Stomach smooth muscle (tissue), 2 donors: ENCODE measurements around the gene SLC8A1.

Experiments
- H3K27ac ChIP-seq: one replicate; pipeline ENCODE4 v1.7.0; 2013; ENCODE audit warnings: mild to moderate bottlenecking, low read length, inconsistent platforms
- H3K27me3 ChIP-seq, 2 donors: one replicate each; pipeline ENCODE4 v1.7.0; 2013; ENCODE audit warnings: low read length in 2 of 2; ENCODE audit not compliant: insufficient read depth in 2 of 2, control insufficient read depth in 1 of 2
- H3K36me3 ChIP-seq, 2 donors: one replicate each; pipeline ENCODE4 v1.7.0; 2013; ENCODE audit warnings: low read length in 2 of 2; ENCODE audit not compliant: control insufficient read depth in 2 of 2, insufficient read depth in 2 of 2
- H3K4me1 ChIP-seq: one replicate; pipeline ENCODE4 v1.7.0; 2013; ENCODE audit warnings: low read length; ENCODE audit not compliant: control insufficient read depth, insufficient read depth
- H3K4me3 ChIP-seq, 2 donors: one replicate each; pipeline ENCODE4 v1.7.0; 2013; ENCODE audit warnings: low read length in 2 of 2
- H3K9ac ChIP-seq, 2 donors: one replicate each; pipeline ENCODE4 v1.7.0; 2013; ENCODE audit warnings: low read length in 2 of 2, mild to moderate bottlenecking in 1 of 2
- H3K9me3 ChIP-seq, 2 donors: one replicate each; pipeline ENCODE4 v1.7.0; 2013; ENCODE audit warnings: low read length in 2 of 2; ENCODE audit not compliant: control insufficient read depth in 2 of 2
- donor health status: healthy.
- donor health status: Pancreatic carcinoma.

Gene SLC8A1

GRCh38 chr2:40184551-40184950 lies 267.3 kb downstream of the SLC8A1 start:
- H3K4me3 ChIP-seq = no peak overlapping the region
- H3K9me3 ChIP-seq = no peaks in the 10 kb centered on the region

GRCh38 chr2:40181855-40182254 lies 270.0 kb downstream of the SLC8A1 start:
- no peak overlapping the region for H3K9ac ChIP-seq
- no peak overlapping the region for H3K4me3 ChIP-seq
- H3K27ac ChIP-seq = no peak overlapping the region
- H3K36me3 ChIP-seq = peaks cover 2 to 7% of the 10 kb centered on the region in 2 donors
- H3K4me1 ChIP-seq = no peaks in the 10 kb centered on the region
- no peaks in the 10 kb centered on the region for H3K9me3 ChIP-seq
- no peaks in the 10 kb centered on the region for H3K27me3 ChIP-seq

More at GRCh38 chr2:40184551-40184950, 267.3 kb downstream of the SLC8A1 start:
- H3K36me3 ChIP-seq = no peaks in the 10 kb centered on the region
- no peak overlapping the region for H3K9ac ChIP-seq
- no peaks in the 10 kb centered on the region for H3K27me3 ChIP-seq
- H3K4me1 ChIP-seq = no peaks in the 10 kb centered on the region
- H3K27ac ChIP-seq = no peak overlapping the region

- no peak overlapping the region for H3K9ac ChIP-seq
- no peaks in the 10 kb centered on the region for H3K9me3 ChIP-seq
- no peak overlapping the region for H3K27ac ChIP-seq
- H3K36me3 ChIP-seq = peaks cover 2 to 7% of the 10 kb centered on the region in 2 donors
- no peaks in the 10 kb centered on the region for H3K4me1 ChIP-seq
- H3K4me3 ChIP-seq = no peak overlapping the region
- no peaks in the 10 kb centered on the region for H3K27me3 ChIP-seq
Observed at GRCh38 chr2:40179801-40180200, 272.1 kb downstream of the SLC8A1 start.

GRCh38 chr2:40178971-40179370 lies 272.9 kb downstream of the SLC8A1 start:
- no peaks in the 10 kb centered on the region for H3K4me1 ChIP-seq
- H3K9me3 ChIP-seq = no peaks in the 10 kb centered on the region
- H3K9ac ChIP-seq = no peak overlapping the region
- no peaks in the 10 kb centered on the region for H3K27me3 ChIP-seq
- no peak overlapping the region for H3K27ac ChIP-seq
- H3K36me3 ChIP-seq = peaks cover 2 to 7% of the 10 kb centered on the region in 2 donors
- H3K4me3 ChIP-seq = no peak overlapping the region

- Histone ChIP-seq H3K36me3 (peaks cover 2 to 7% of the 10 kb centered on the region in 2 donors), H3K9ac (no peak overlapping the region), H3K4me1 (no peaks in the 10 kb centered on the region), H3K9me3 (no peaks in the 10 kb centered on the region), H3K27ac (no peak overlapping the region), H3K4me3 (no peak overlapping the region), H3K27me3 (no peaks in the 10 kb centered on the region)
Observed at GRCh38 chr2:40178171-40178778, 273.6 kb downstream of the SLC8A1 start.

GRCh38 chr2:40177366-40177765 lies 274.5 kb downstream of the SLC8A1 start:
- Histone ChIP-seq H3K27me3 (no peaks in the 10 kb centered on the region), H3K36me3 (peaks cover 2 to 7% of the 10 kb centered on the region in 2 donors), H3K27ac (no peak overlapping the region), H3K9me3 (no peaks in the 10 kb centered on the region), H3K4me3 (no peak overlapping the region), H3K4me1 (no peaks in the 10 kb centered on the region), H3K9ac (no peak overlapping the region)

GRCh38 chr2:40173276-40173675 lies 278.6 kb downstream of the SLC8A1 start:
- H3K27ac ChIP-seq = no peak overlapping the region
- no peak overlapping the region for H3K4me3 ChIP-seq
- no peaks in the 10 kb centered on the region for H3K4me1 ChIP-seq
- no peaks in the 10 kb centered on the region for H3K9me3 ChIP-seq
- H3K27me3 ChIP-seq = no peaks in the 10 kb centered on the region
- H3K36me3 ChIP-seq = peaks cover 7 to 8% of the 10 kb centered on the region in 2 donors
- no peak overlapping the region for H3K9ac ChIP-seq

GRCh38 chr2:40169856-40170255 lies 282.0 kb downstream of the SLC8A1 start:
- Histone ChIP-seq H3K9ac (no peak overlapping the region), H3K36me3 (peaks cover 0 to 6% of the 10 kb centered on the region in 2 donors), H3K9me3 (no peaks in the 10 kb centered on the region), H3K27me3 (no peaks in the 10 kb centered on the region), H3K27ac (no peak overlapping the region), H3K4me3 (no peak overlapping the region), H3K4me1 (peaks cover 14% of the 10 kb centered on the region)

- Histone ChIP-seq H3K4me3 (no peak overlapping the region), H3K27ac (no peak overlapping the region), H3K9me3 (no peaks in the 10 kb centered on the region), H3K4me1 (peaks cover 15% of the 10 kb centered on the region), H3K27me3 (no peaks in the 10 kb centered on the region), H3K36me3 (peaks cover 0 to 6% of the 10 kb centered on the region in 2 donors), H3K9ac (no peak overlapping the region)
Observed at GRCh38 chr2:40169430-40169829, 282.5 kb downstream of the SLC8A1 start.

- no peak overlapping the region for H3K4me3 ChIP-seq
- peaks cover 4 to 7% of the 10 kb centered on the region in 2 donors for H3K36me3 ChIP-seq
- no peaks in the 10 kb centered on the region for H3K9me3 ChIP-seq
- no peaks in the 10 kb centered on the region for H3K27me3 ChIP-seq
- no peak overlapping the region for H3K9ac ChIP-seq
- H3K27ac ChIP-seq = no peak overlapping the region
- H3K4me1 ChIP-seq = peaks cover 15% of the 10 kb centered on the region
Observed at GRCh38 chr2:40168546-40168945, 283.3 kb downstream of the SLC8A1 start.

GRCh38 chr2:40168032-40168431 lies 283.9 kb downstream of the SLC8A1 start:
- H3K4me3 ChIP-seq = no peak overlapping the region
- H3K36me3 ChIP-seq = peaks cover 9 to 13% of the 10 kb centered on the region in 2 donors
- H3K27me3 ChIP-seq = no peaks in the 10 kb centered on the region
- no peaks in the 10 kb centered on the region for H3K9me3 ChIP-seq
- H3K9ac ChIP-seq = no peak overlapping the region
- peaks cover 15% of the 10 kb centered on the region for H3K4me1 ChIP-seq
- no peak overlapping the region for H3K27ac ChIP-seq
